HepG2 (cell line): ENCODE results near the gene CHFR. TPM values are rescaled to one million over a fixed set of nuclear protein-coding genes. Genes with fewer than 3 reads are reported as not detected.
A peak's percentile ranks its signal among the peaks of the same experiment; 100 is the strongest.

Source experiments
- ATAC-seq: fragments of 200-7000 bp; cut with Tn5 transposase; 3 replicates; pipeline ENCODE4 v1.9.1; 2020; ENCODE audit warnings: mild to moderate bottlenecking, moderate library complexity
- BruUV-seq: library from RNA; stranded (reverse); fragments of 400-500 nt; replicated peaks from 2 replicates; lab custom pipeline; 2021; lab: Mats Ljungman, UMichigan
- CTCF ChIA-PET: fragments of 300-600 bp; formaldehyde crosslinking; extraction: SDS; loops from one replicate; lab custom pipeline; 2021; ENCODE audit warnings: low total read pairs, inconsistent platforms, low intra/inter-chr PET ratio; lab: Yijun Ruan, JAX
- POLR2A ChIA-PET: fragments of 350-600 bp; sonication (Branson Sonifier 250); formaldehyde crosslinking; loops from one replicate; lab custom pipeline; 2020; ENCODE audit warnings: antibody characterized with exemption, inconsistent platforms; lab: Yijun Ruan, JAX
- DNase-seq: peaks from one replicate; pipeline ENCODE4 v3.0.0-alpha.2; 2015; ENCODE audit warnings: low spot score
- FAIRE-seq: peaks from 3 replicates; lab custom pipeline; 2011; peaks lifted over from hg19 to GRCh38; lab: Jason Lieb, UNC
- H2AFZ ChIP-seq: one replicate; pipeline ENCODE4 v1.6.1; 2011; ENCODE audit warnings: low read length, inconsistent platforms
- H3K27ac ChIP-seq: fragments of 300-600 bp; 3 replicates; pipeline ENCODE4 v1.8.0; 2011; ENCODE audit warnings: mixed run types, mild to moderate bottlenecking, mixed read lengths, low read length, inconsistent platforms; ENCODE audit not compliant: insufficient read depth; ENCODE audit errors: extremely low read length
- H3K27me3 ChIP-seq, 2 experiments: fragments of 200-600 bp in 1 of 2; 2 replicates in 1 of 2; 3 replicates in 1 of 2; pipeline versions ENCODE4 v1.6.0 to v1.8.0; 2011; ENCODE audit warnings: low read length in 2 of 2, mild to moderate bottlenecking in 2 of 2, moderate library complexity in 2 of 2, inconsistent platforms in 1 of 2; ENCODE audit not compliant: insufficient read depth in 2 of 2, control insufficient read depth in 1 of 2
- H3K36me3 ChIP-seq, 2 experiments: fragments of 200-600 bp in 1 of 2; replicated peaks in 1 of 2; 2 replicates in 1 of 2; 3 replicates in 1 of 2; pipeline versions ENCODE4 v1.5.1 to v1.8.0; 2011; ENCODE audit warnings: low read length in 2 of 2, inconsistent platforms in 1 of 2; ENCODE audit not compliant: insufficient read depth in 2 of 2, control insufficient read depth in 1 of 2
- H3K4me1 ChIP-seq: 2 replicates; pipeline ENCODE4 v1.5.1; 2012; ENCODE audit warnings: low read length, inconsistent platforms; ENCODE audit not compliant: insufficient read depth
- H3K4me2 ChIP-seq: 2 replicates; pipeline ENCODE4 v1.6.0; 2011; ENCODE audit warnings: low read depth, low read length, inconsistent platforms
- H3K4me3 ChIP-seq, 3 experiments: fragments of 200-600 bp in 1 of 3; sonication (generic), shearing (Covaris generic) in 1 of 3; replicated peaks in 1 of 3; 2 replicates each; pipeline ENCODE4 v1.5.1; 2011 to 2016; ENCODE audit warnings: low read length in 3 of 3, inconsistent platforms in 2 of 3, low read depth in 2 of 3, mild to moderate bottlenecking in 2 of 3, control low read depth in 1 of 3, mixed read lengths in 1 of 3; ENCODE audit not compliant: insufficient read depth in 1 of 3
- H3K79me2 ChIP-seq: one replicate; pipeline ENCODE4 v1.6.1; 2011; ENCODE audit warnings: low read length, inconsistent platforms; ENCODE audit not compliant: insufficient read depth
- H3K9ac ChIP-seq: 2 replicates; pipeline ENCODE4 v1.6.0; 2011; ENCODE audit warnings: mild to moderate bottlenecking, low read depth, low read length, inconsistent platforms; ENCODE audit not compliant: insufficient read depth
- H3K9me3 ChIP-seq: 2 replicates; pipeline ENCODE4 v1.5.1; 2012; ENCODE audit warnings: mild to moderate bottlenecking, low read length
- H4K20me1 ChIP-seq: 2 replicates; pipeline ENCODE4 v1.6.0; 2011; ENCODE audit warnings: inconsistent platforms, mild to moderate bottlenecking, low read length, moderate library complexity; ENCODE audit not compliant: insufficient read depth
- AGO2 ChIP-seq: fragments of 200-400 bp; formaldehyde crosslinking; optimal IDR thresholded peaks from 2 replicates; pipeline ENCODE3; 2017; ENCODE audit warnings: mild to moderate bottlenecking, low read depth, low read length, moderate library complexity
- CENPBD1 ChIP-seq: sonication (generic); formaldehyde crosslinking; IDR thresholded peaks from 2 replicates; pipeline ENCODE4 v1.8.0; 2022; ENCODE audit warnings: missing genetic modification reagents, low read depth, mild to moderate bottlenecking, borderline replicate concordance
- HHEX ChIP-seq: IDR thresholded peaks from 2 replicates; pipeline ENCODE4 v1.6.1; 2016; ENCODE audit warnings: control low read depth
- MXI1 ChIP-seq: IDR thresholded peaks from 3 replicates; pipeline ENCODE4 v1.6.1; 2012; ENCODE audit warnings: low read depth, low read length, inconsistent platforms, borderline replicate concordance
- POLR2AphosphoS2 ChIP-seq: IDR thresholded peaks from 2 replicates; pipeline ENCODE4 v1.6.1; 2011; ENCODE audit warnings: low read depth, low read length, improper control_type of control experiment
- SP4 ChIP-seq: sonication (generic); formaldehyde crosslinking; IDR thresholded peaks from 2 replicates; pipeline ENCODE4 v1.8.1; 2023; ENCODE audit warnings: mild to moderate bottlenecking, missing genetic modification reagents
- TIGD3 ChIP-seq: sonication (generic); formaldehyde crosslinking; IDR thresholded peaks from 2 replicates; pipeline ENCODE4 v1.5.1; 2020; ENCODE audit warnings: mild to moderate bottlenecking, missing genetic modification reagents, borderline replicate concordance
- TRIM24 ChIP-seq: sonication (generic); formaldehyde crosslinking; IDR thresholded peaks from 2 replicates; pipeline ENCODE4 v1.8.0; 2022; ENCODE audit warnings: mild to moderate bottlenecking, missing genetic modification reagents
- ZNF230 ChIP-seq: sonication (generic); formaldehyde crosslinking; IDR thresholded peaks from 2 replicates; pipeline ENCODE4 v1.4.0; 2020; ENCODE audit warnings: mild to moderate bottlenecking, missing genetic modification reagents
- WGBS: methylation state at CpG from one replicate; pipeline ENCODE4 v1.1.6; 2017; ENCODE audit warnings: low lambda C conversion rate; 5-methylcytosine and 5-hydroxymethylcytosine counted together
- in situ Hi-C: cut with HindIII; loops from 2 replicates; pipeline ENCODE4 v1.10.0; 2017; ENCODE audit warnings: low pct_unique_long_range_greater_than_20kb; ENCODE audit not compliant: extremely low pct_ligation_motif_present
- intact Hi-C: fragments of 100-400 bp; cut with micrococcal nuclease; formaldehyde crosslinking; loops from one replicate; pipeline ENCODE4 v1.10.0; 2022; ENCODE audit not compliant: unreplicated experiment
- polyA plus RNA-seq, 8 experiments: library from polyadenylated mRNA; depleted of rRNA in 3 of 8; stranded (reverse) in 7 of 8; unstranded in 1 of 8; fragments of >200 nt; fragmentation: Illumina TruSeq in 4 of 8; extraction: Trizol in 4 of 8; gene quantifications; 2 replicates each; pipeline versions ENCODE4 v1.2.1 to v1.2.3, GENCODE V29; 2011 to 2016; ENCODE audit warnings: low read depth in 4 of 8, missing spikeins in 1 of 8, mixed read lengths in 1 of 8; ENCODE audit not compliant: insufficient read depth in 1 of 8
- total RNA-seq, 5 experiments: library from RNA; depleted of rRNA; stranded (reverse); fragments of >200 nt; fragmentation: Illumina TruSeq; extraction: Trizol; gene quantifications; 2 replicates each; pipeline ENCODE4 v1.2.3, GENCODE V29; 2016; ENCODE audit warnings: low read depth in 1 of 5
- TF ChIP-seq, protein P1 (sequence below): sonication (generic); formaldehyde crosslinking; IDR thresholded peaks from 2 replicates; pipeline ENCODE4 v1.8.0; 2022; ENCODE audit warnings: mild to moderate bottlenecking, missing genetic modification reagents, moderate library complexity
- TF ChIP-seq, protein P2 (sequence below): sonication (generic); formaldehyde crosslinking; conservative IDR thresholded peaks from 2 replicates; pipeline ENCODE4 v1.8.0; 2022; ENCODE audit warnings: missing genetic modification reagents

CHFR gene
- total and polyA plus RNA-seq, 2 of the 13 experiments (the other 11 are each of a cell fraction or from before 2014, with no cell fraction given), result 21.4 to 21.5 TPM

DNA sequence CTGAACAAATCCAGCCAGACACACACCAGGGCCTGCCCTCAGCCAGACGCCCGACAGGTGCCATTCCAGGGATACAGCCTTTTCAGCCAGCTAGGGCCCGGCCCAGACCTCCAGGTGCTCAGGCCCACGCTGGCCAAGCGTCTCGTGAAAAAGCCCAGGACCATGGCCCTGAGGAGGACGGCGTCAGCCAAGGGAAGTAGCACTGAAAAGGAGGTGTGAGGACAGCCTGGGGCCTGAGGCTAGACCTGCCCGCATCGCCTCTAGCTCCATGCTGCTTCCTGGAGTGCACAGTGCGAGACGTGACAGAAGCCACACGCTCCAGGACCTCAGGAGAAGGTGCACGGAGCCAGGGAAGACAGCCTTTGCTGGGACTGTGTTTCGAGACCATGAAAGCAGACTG is 88.6 kb downstream of the CHFR start:
- TF ChIP-seq SP4 (CRISPR knock-in tag), result no peak
- TF ChIP-seq AGO2, result peak; percentile 16
- TF ChIP-seq, protein P1, sequence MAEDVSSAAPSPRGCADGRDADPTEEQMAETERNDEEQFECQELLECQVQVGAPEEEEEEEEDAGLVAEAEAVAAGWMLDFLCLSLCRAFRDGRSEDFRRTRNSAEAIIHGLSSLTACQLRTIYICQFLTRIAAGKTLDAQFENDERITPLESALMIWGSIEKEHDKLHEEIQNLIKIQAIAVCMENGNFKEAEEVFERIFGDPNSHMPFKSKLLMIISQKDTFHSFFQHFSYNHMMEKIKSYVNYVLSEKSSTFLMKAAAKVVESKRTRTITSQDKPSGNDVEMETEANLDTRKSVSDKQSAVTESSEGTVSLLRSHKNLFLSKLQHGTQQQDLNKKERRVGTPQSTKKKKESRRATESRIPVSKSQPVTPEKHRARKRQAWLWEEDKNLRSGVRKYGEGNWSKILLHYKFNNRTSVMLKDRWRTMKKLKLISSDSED, result no peak
- H3K27me3 ChIP-seq, result no peaks in the 10 kb centered on the region
- POLR2A ChIA-PET, result no interaction called here
- H3K36me3 ChIP-seq, result peaks cover 43 to 79% of the 10 kb centered on the region in 2 experiments
- H4K20me1 ChIP-seq, result peaks cover under 1% of the 10 kb centered on the region; the same call in 1 of the 2 replicates
- WGBS, result 100% methylated on average over 5 of the region's 15 CpGs
- H3K27ac ChIP-seq, result no peak overlapping the region
- intact Hi-C loops (no loop called here), in situ Hi-C loops (no loop called here)
- FAIRE-seq (no peak), DNase-seq (no peak), ATAC-seq (no peak; the same call in 2 of the 3 replicates)
- H3K9me3 ChIP-seq, result no peaks in the 10 kb centered on the region
- no peaks in the 10 kb centered on the region for H3K4me1 ChIP-seq
- no peak overlapping the region for H3K9ac ChIP-seq
- no peak overlapping the region for H3K4me2 ChIP-seq
- no TSS peak for BruUV-seq
- no peak overlapping the region for H3K4me3 ChIP-seq
- H3K79me2 ChIP-seq, result no peaks in the 10 kb centered on the region
- no peak overlapping the region for H2AFZ ChIP-seq
- CTCF ChIA-PET, result no interaction called here

DNA sequence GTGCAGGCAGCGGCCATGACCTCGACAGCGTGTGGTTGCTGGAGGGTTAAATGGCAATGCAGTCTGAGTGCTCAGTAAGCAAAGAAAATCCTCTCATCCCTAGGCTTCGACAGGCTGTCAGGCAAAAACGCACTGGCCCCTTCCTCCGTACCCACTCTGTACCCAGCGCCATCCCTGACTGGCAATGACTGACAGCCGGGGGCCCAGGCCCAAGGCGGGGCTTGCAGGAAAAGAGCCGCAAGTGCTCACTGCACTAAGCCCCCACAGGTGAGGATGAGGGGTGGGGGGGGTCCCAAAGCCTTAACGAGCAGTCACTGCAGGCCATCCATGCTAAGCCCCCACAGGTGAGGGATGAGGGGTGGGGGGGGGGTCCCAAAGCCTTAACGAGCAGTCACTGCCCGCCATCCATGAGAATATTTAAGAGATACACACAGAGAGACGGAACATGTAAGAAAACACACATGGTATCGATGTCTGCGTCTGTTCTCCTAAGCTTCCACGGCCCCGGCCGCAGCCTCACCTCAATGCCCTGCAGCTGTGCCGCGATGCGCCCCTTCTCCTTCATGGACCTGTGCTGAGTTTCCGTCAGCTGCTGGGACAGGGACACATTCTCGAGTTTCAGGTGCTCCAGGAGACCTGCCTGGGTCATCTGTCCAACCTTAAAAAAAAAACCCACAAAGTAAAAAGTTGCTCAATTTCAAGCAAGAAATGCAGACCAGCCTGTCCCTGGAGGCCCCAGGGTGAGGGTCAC is 89.4 kb downstream of the CHFR start:
- Histone ChIP-seq H3K4me2 (no peak overlapping the region), H3K4me3 (no peak overlapping the region), H2AFZ (no peak overlapping the region), H3K27me3 (no peaks in the 10 kb centered on the region), H3K79me2 (no peaks in the 10 kb centered on the region), H3K9ac (no peak overlapping the region), H3K36me3 (peaks cover 43 to 74% of the 10 kb centered on the region in 2 experiments; a peak in 4 of 5 replicates), H3K4me1 (no peaks in the 10 kb centered on the region), H4K20me1 (no peaks in the 10 kb centered on the region; the same call in 1 of the 2 replicates), H3K27ac (no peak overlapping the region), H3K9me3 (no peaks in the 10 kb centered on the region)
- CTCF ChIA-PET, result no interaction called here
- DNase-seq, result no peak
- FAIRE-seq, result no peak
- ATAC-seq, result no peak
- in situ Hi-C loops (no loop called here), intact Hi-C loops (no loop called here)
- BruUV-seq, result no TSS peak
- POLR2A ChIA-PET, result no interaction called here
- WGBS, result 98% methylated on average over 24 of the region's 24 CpGs
- TF ChIP-seq ZNF230 (CRISPR knock-in tag) (no peak), HHEX (CRISPR knock-in tag) (no peak), MXI1 (no peak), TIGD3 (no peak), CENPBD1 (CRISPR knock-in tag) (no peak), TRIM24 (CRISPR knock-in tag) (no peak), POLR2AphosphoS2 (no peak)
- TF ChIP-seq, protein P2, sequence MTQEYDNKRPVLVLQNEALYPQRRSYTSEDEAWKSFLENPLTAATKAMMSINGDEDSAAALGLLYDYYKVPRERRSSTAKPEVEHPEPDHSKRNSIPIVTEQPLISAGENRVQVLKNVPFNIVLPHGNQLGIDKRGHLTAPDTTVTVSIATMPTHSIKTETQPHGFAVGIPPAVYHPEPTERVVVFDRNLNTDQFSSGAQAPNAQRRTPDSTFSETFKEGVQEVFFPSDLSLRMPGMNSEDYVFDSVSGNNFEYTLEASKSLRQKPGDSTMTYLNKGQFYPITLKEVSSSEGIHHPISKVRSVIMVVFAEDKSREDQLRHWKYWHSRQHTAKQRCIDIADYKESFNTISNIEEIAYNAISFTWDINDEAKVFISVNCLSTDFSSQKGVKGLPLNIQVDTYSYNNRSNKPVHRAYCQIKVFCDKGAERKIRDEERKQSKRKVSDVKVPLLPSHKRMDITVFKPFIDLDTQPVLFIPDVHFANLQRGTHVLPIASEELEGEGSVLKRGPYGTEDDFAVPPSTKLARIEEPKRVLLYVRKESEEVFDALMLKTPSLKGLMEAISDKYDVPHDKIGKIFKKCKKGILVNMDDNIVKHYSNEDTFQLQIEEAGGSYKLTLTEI (CRISPR knock-in tag), result no peak
